IPS-18c (cell line): ENCODE results near the gene AIFM3.
A peak's percentile ranks its signal among the peaks of the same experiment; 100 is the strongest.
"Not testable (repeated sequence)": the region's sequence is repeated elsewhere in the genome, so short reads cannot be mapped to it uniquely, and the experiment has no call there.

Experiments used
- H3K4me3 ChIP-seq: 2 replicates; pipeline ENCODE4 v1.7.0; 2013; ENCODE audit warnings: low read depth, mild to moderate bottlenecking, low read length, moderate library complexity; ENCODE audit not compliant: insufficient read depth
- H3K9me3 ChIP-seq: one replicate; pipeline ENCODE4 v1.6.1; 2013; ENCODE audit warnings: mild to moderate bottlenecking, low read length, moderate library complexity; ENCODE audit not compliant: control insufficient read depth, insufficient read depth

Gene AIFM3

GRCh38 chr22:20966883-20967696, at the start of gene AIFM3:
TSS of gene AIFM3 (plus strand) at chr22:20967255. CDS start at chr22:20967945, 690 bp downstream.
- H3K4me3 ChIP-seq: 0 out of 2 replicates have a peak within 1 kb of the TSS, but pooled peaks have one; percentile 20

GRCh38 chr22:20918663-20919218, 48.3 kb upstream of the AIFM3 start:
- H3K9me3 ChIP-seq: no peaks in the 10 kb centered on the region
- peak overlapping the region; percentile 98 for H3K4me3 ChIP-seq

More at GRCh38 chr22:20966883-20967696, at the start of gene AIFM3:
- H3K9me3 ChIP-seq: no peaks in the 10 kb centered on the region

GRCh38 chr22:20919718-20920117, 47.3 kb upstream of the AIFM3 start:
- H3K4me3 ChIP-seq: peak overlapping the region; percentile 98; the same call in 1 of the 2 replicates
- no peaks in the 10 kb centered on the region for H3K9me3 ChIP-seq

- Histone ChIP-seq H3K9me3 (no peaks in the 10 kb centered on the region), H3K4me3 (no peak overlapping the region)
Observed at GRCh38 chr22:20920881-20921203, 46.2 kb upstream of the AIFM3 start.

GRCh38 chr22:20922141-20922751, 44.8 kb upstream of the AIFM3 start:
- H3K4me3 ChIP-seq: no peak overlapping the region

GRCh38 chr22:20926243-20926642, 40.8 kb upstream of the AIFM3 start:
- Histone ChIP-seq H3K4me3 (no peak overlapping the region), H3K9me3 (no peaks in the 10 kb centered on the region)

More at GRCh38 chr22:20922141-20922751, 44.8 kb upstream of the AIFM3 start:
- no peaks in the 10 kb centered on the region for H3K9me3 ChIP-seq

GRCh38 chr22:20927940-20928572, 39.0 kb upstream of the AIFM3 start:
- Histone ChIP-seq H3K9me3 (no peaks in the 10 kb centered on the region), H3K4me3 (no peak overlapping the region)

GRCh38 chr22:20928573-20928967, 38.5 kb upstream of the AIFM3 start:
- Histone ChIP-seq H3K9me3 (no peaks in the 10 kb centered on the region), H3K4me3 (no peak overlapping the region)

- Histone ChIP-seq H3K9me3 (no peaks in the 10 kb centered on the region), H3K4me3 (no peak overlapping the region)
Observed at GRCh38 chr22:20930004-20930403, 37.1 kb upstream of the AIFM3 start.

- H3K9me3 ChIP-seq, H3K4me3 ChIP-seq: not testable (repeated sequence)
Observed at GRCh38 chr22:20930435-20930834, 36.6 kb upstream of the AIFM3 start.

GRCh38 chr22:20931126-20931654, 35.9 kb upstream of the AIFM3 start:
- no peaks in the 10 kb centered on the region for H3K9me3 ChIP-seq

GRCh38 chr22:20933910-20934309, 33.1 kb upstream of the AIFM3 start:
- H3K9me3 ChIP-seq: no peaks in the 10 kb centered on the region
- H3K4me3 ChIP-seq: no peak overlapping the region

More at GRCh38 chr22:20931126-20931654, 35.9 kb upstream of the AIFM3 start:
- H3K4me3 ChIP-seq: no peak overlapping the region

GRCh38 chr22:20935049-20935448, 32.0 kb upstream of the AIFM3 start:
- H3K4me3 ChIP-seq, H3K9me3 ChIP-seq: not testable (repeated sequence)

GRCh38 chr22:20935780-20936539, 31.1 kb upstream of the AIFM3 start:
- H3K9me3 ChIP-seq, H3K4me3 ChIP-seq: not testable (repeated sequence)

GRCh38 chr22:20937031-20937793, 29.8 kb upstream of the AIFM3 start:
- peaks cover 2% of the 10 kb centered on the region for H3K9me3 ChIP-seq
- H3K4me3 ChIP-seq: no peak overlapping the region
